Activated CD4-positive, alpha-beta T cell treated with anti-CD3 and anti-CD28 coated beads for 48 hours (primary cell): ENCODE data around the gene SNX5.

Experiments used
- DNase-seq: peaks from one replicate; pipeline ENCODE4 v3.0.0-alpha.2; 2020

Gene SNX5

GRCh38 chr20:17910828-17911294 is 57.7 kb downstream of the SNX5 start:
- DNase-seq: no peak

GRCh38 chr20:17909869-17910321 is 58.7 kb downstream of the SNX5 start:
- DNase-seq: no peak

DNA sequence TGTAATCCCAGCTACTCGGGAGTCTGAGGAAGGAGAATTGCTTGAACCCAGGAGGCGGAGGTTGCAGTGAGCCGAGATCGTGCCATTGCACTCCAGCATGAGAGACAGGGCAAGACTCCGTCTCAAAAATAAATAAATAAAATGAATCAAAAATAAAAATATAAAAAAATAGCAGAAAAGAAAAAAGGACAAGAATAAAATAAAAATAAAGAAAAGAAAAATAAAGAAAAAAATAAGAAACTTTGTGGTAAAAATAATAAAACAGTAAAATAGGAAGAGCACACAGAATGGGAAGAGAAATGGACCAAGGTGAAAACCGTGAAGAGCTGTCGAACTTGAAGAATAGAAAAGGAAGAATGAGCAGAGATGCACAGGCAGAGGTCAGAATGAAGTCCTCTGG is 63.0 kb downstream of the SNX5 start:
- DNase-seq: no peak

DNA sequence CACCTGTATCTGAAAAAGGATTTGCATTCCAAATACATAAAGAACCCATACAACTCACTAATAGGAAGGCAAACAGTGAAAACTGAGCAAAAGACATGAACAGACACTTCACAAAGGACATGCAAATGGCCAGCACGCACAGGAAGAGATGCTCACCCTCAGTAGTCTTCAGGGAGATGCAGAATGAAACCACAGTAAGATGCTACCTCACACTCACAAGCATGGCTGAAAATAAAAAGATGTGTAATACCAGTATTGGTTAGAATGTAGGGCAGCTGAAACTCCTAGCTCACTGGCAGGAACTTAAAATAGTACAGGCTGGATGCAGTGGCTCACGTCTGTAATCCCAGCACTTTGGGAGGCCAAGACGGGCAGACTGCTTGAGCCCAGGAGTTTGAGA is 64.6 kb downstream of the SNX5 start:
- DNase-seq: no peak

- DNase-seq: no peak
Measured at GRCh38 chr20:17902531-17903083, 66.0 kb downstream of the SNX5 start.

GRCh38 chr20:17901971-17902370 is 66.6 kb downstream of the SNX5 start:
- DNase-seq: no peak

DNA sequence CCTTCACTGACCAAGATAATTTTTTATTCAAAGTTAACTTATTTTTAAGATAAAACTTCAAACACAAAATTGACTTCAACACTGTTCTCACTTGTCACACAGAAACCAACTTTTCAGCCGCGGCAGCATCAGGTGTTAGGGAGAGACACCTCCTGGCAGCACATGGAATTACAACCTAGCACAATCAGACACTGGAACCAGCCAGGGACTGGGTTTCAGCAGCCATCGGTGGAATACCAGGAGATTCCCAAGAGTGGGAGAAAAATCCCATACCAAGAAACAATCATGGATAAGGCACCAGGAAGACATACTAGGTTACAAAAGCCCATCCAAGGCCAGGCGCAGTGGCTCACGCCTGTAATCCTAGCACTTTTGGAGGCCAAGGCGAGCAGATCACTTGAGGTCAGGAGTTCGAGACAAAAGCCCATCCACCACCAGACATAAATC is 70.0 kb downstream of the SNX5 start:
- DNase-seq: peak; percentile 77

GRCh38 chr20:17897566-17898307 is 70.9 kb downstream of the SNX5 start:
- no peak for DNase-seq

DNA sequence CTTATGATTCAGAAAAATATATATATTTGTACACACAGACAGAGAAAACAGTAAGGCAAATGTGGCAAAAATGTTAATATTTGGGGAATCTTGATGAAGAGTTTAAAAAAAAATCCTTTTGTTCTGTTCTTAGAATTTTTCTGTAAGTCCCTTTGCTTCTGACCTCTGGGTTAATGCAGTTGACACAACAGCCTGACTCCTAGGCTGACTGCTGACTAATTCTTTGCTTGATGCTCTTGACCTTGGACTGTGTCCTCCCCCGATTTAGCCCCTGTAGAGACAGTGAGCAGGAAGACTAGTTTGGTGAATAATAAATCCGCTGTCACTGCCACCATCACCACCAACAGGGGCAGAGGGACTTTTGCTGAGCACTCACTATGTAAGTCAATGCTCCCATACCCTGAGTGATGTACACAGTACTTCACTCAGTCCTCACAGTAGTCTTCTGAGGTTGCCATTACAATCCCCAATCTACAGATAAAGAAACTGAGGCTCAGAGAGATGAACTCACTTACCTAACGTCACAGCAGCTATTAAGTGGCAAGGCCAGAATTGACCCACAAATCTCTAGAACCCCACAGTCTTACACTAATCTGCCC is 71.7 kb downstream of the SNX5 start:
- DNase-seq: no peak

DNA sequence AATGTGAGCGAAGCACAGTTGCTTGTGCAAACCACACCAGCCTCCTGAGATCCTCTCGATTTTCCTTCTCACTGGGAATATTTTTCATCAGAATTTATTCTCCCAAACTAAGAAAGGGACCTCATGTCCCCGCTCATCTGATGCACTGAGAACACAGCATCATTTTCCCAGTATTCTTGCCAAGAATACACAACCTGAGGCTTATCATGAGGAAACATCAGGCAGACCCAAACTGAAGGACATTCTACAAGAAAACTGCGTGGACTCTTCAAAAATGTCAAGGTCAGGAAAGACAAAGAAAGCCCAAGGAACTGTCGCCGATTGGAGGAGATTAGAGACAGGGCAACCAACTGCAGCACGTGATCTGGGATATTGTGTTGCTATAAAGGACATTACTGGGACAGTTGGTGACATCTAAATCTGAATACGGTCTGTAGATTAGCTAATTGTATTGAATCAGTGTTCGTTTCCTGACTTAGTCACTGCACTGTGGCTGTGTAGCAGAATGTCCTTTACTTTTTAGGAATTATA is 72.3 kb downstream of the SNX5 start:
- no peak for DNase-seq

DNA sequence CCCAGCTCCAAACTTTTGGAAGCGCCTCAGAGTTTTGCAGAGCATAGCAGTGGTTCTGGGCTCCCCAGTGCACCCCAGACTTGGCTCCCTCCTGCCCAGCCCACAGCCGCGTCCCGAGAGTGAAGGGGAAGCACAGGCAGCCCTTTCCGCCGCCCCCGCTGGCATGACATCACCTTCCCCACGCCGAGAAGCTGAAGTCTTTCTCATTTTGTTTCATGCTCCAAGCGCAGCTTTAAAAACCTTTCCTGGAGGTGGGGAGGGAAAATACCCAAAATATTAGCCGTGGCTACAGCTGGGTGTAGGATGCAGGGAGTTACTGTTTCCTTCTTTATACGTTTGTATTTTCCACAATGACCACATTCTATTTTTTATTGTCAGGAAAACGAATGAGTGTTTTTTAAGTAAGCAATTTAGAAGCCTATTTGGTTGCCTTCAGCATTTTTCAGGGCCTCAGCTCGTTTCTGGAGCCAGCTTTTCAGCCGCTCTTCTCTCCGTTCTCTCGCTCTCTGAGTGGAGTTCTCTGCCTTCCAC is 72.9 kb downstream of the SNX5 start:
- peak; percentile 80 for DNase-seq

GRCh38 chr20:17893445-17893844 is 75.1 kb downstream of the SNX5 start:
- no peak for DNase-seq

- no peak for DNase-seq
Measured at GRCh38 chr20:17892189-17892938, 76.2 kb downstream of the SNX5 start.
